Adrenal gland (tissue), 12 donors: ENCODE results near the gene MXRA7. TPM values are rescaled to one million over a fixed set of nuclear protein-coding genes. Genes with fewer than 3 reads are reported as not detected.

Source experiments
- DNase-seq, 7 donors: peaks; one replicate each; pipeline ENCODE4 v3.0.0-alpha.2; 2019 to 2020
- H3K27ac ChIP-seq, 5 donors: fragments of 200-600 bp; sonication (generic) in 4 of 5; 1 replicate in 3 of 5; 2 replicates in 2 of 5; pipeline versions ENCODE4 v1.5.1 to v1.8.0; 2016 to 2020; ENCODE audit warnings: mild to moderate bottlenecking in 1 of 5
- H3K27me3 ChIP-seq: fragments of 200-600 bp; 2 replicates; pipeline ENCODE4 v1.8.0; 2021
- H3K36me3 ChIP-seq, 2 donors: fragments of 200-600 bp; replicated peaks in 1 of 2; 1 replicate in 1 of 2; 2 replicates in 1 of 2; pipeline versions ENCODE4 v1.5.1 to v1.8.0; 2018 to 2022
- H3K4me1 ChIP-seq, 2 donors: fragments of 200-600 bp; replicated peaks in 1 of 2; 1 replicate in 1 of 2; 2 replicates in 1 of 2; pipeline versions ENCODE4 v1.5.1 to v1.8.0; 2018 to 2021
- H3K4me3 ChIP-seq, 4 donors: fragments of 200-600 bp; sonication (generic) in 3 of 4; one replicate each; pipeline ENCODE4 v1.5.1; 2016 to 2018
- H3K9me3 ChIP-seq, 3 donors: fragments of 200-600 bp; sonication (generic) in 1 of 3; replicated peaks in 1 of 3; 1 replicate in 2 of 3; 2 replicates in 1 of 3; pipeline versions ENCODE4 v1.5.1 to v1.8.0; 2016 to 2021
- POLR2A ChIP-seq, 2 donors: fragments of 450-650 bp; IDR thresholded peaks; one replicate each; pipeline ENCODE4 v1.6.1; 2017; ENCODE audit warnings: antibody characterized with exemption in 2 of 2, mild to moderate bottlenecking in 2 of 2, moderate library complexity in 1 of 2
- WGBS, 4 donors: extraction: QIAGEN DNeasy Blood & Tissue Kit in 2 of 4; methylation state at CpG; one replicate each; pipeline versions ENCODE4 v1.1.5 to v1.1.7; 2013 to 2017; 5-methylcytosine and 5-hydroxymethylcytosine counted together
- intact Hi-C, 2 donors: fragments of 100-400 bp; cut with DNase I; formaldehyde crosslinking; loops; one replicate each; pipeline versions ENCODE4 v1.14.1 to v1.15.0; 2022 to 2023
- polyA plus RNA-seq, 3 donors: library from polyadenylated mRNA; stranded (reverse); fragments of 200-250 nt in 2 of 3; fragments of 350-450 nt in 1 of 3; fragmentation: Illumina TruSeq in 1 of 3; extraction: RNeasy Lipid Tissue Mini Kit (QIAGEN cat#74804) in 1 of 3; gene quantifications; one replicate each; pipeline ENCODE4 v1.2.3, GENCODE V29; 2013 to 2014
- total RNA-seq, 9 donors: library from RNA; depleted of rRNA in 4 of 9; stranded (reverse); fragments of >200 nt in 4 of 9; fragments of 120-200 nt in 1 of 9; fragmentation: NEBNext Ultra II Directional in 1 of 9; extraction: Animal tissue kit (Norgen Biotek cat#: 25700) in 1 of 9; gene quantifications; one replicate each; pipeline versions ENCODE4 v1.1.0 to v1.2.4, GENCODE V29; 2013 to 2023
- TF ChIP-seq, protein P1 (sequence below), 6 experiments: fragments of 450-650 bp in 4 of 6; fragments of 200-600 bp in 2 of 6; sonication (generic) in 1 of 6; IDR thresholded peaks; 1 replicate in 5 of 6; 2 replicates in 1 of 6; pipeline versions ENCODE4 v1.5.1 to v1.8.0; 2016 to 2021; ENCODE audit warnings: antibody characterized with exemption in 6 of 6, mild to moderate bottlenecking in 2 of 6, moderate library complexity in 1 of 6
- donor health status: healthy with polysubstance abuse.
- donor health status: Bipolar disorder and iron deficiency.
- donor health status: DM: yes; HTN: yes; CAD: no.
- donor health status: DM: no; HTN: no; CAD: no.
- donor health status: DM: no; HTN: no; CAD: no.
- donor health status: DM: yes; HTN: yes; CAD: no.

The MXRA7 gene
- total and polyA plus RNA-seq, 12 donors: 81.5 to 671 (median 356) TPM

DNA sequence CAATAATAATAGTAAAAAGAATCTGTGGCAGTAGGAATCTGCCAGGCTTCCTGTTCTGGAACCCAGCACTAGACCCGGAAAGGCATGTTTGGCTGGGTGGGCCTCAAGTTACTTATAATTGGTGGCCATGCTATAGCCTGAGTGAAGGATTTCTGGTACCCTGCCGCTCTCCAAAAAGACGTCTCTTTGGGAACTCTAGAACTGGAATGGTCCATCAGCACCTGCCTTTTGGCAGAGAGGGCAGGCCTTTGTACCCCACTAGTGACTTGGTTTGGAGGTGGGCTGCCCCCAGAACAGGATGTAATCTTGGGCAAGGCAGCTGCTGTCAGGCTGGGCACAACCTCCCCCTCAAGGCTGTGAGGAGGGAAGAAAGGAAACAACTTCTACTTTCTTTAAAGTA is 37.9 kb downstream of the MXRA7 start:
- intact Hi-C loops: no loop called here
- Histone ChIP-seq H3K27me3 (no peaks in the 10 kb centered on the region), H3K4me1 (peaks cover 14 to 19% of the 10 kb centered on the region in 2 donors), H3K27ac (no peak overlapping the region), H3K4me3 (no peak overlapping the region), H3K9me3 (no peaks in the 10 kb centered on the region), H3K36me3 (peaks cover 0 to 12% of the 10 kb centered on the region in 2 donors)
- TF ChIP-seq POLR2A (IDR thresholded peaks at IDR 0.05): no peak
- TF ChIP-seq, protein P1, sequence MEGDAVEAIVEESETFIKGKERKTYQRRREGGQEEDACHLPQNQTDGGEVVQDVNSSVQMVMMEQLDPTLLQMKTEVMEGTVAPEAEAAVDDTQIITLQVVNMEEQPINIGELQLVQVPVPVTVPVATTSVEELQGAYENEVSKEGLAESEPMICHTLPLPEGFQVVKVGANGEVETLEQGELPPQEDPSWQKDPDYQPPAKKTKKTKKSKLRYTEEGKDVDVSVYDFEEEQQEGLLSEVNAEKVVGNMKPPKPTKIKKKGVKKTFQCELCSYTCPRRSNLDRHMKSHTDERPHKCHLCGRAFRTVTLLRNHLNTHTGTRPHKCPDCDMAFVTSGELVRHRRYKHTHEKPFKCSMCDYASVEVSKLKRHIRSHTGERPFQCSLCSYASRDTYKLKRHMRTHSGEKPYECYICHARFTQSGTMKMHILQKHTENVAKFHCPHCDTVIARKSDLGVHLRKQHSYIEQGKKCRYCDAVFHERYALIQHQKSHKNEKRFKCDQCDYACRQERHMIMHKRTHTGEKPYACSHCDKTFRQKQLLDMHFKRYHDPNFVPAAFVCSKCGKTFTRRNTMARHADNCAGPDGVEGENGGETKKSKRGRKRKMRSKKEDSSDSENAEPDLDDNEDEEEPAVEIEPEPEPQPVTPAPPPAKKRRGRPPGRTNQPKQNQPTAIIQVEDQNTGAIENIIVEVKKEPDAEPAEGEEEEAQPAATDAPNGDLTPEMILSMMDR (IDR thresholded peaks at IDR 0.05): no peak
- 91 to 97% (median 92%) methylated on average over 3 of the region's 3 CpGs for WGBS, 4 donors
- peak in 1 of 7 donors; percentile 15 for DNase-seq

GRCh38 chr17:76672270-76672851 is 38.4 kb downstream of the MXRA7 start:
- peak overlapping the region in 3 of 4 donors; percentile 29 to 79 (median 45) for H3K4me3 ChIP-seq
- peaks cover 0 to 10% of the 10 kb centered on the region in 2 donors for H3K36me3 ChIP-seq
- no peak for DNase-seq
- H3K27ac ChIP-seq: peak overlapping the region; percentile 62 to 89 (median 84)
- no peaks in the 10 kb centered on the region for H3K27me3 ChIP-seq
- H3K9me3 ChIP-seq: no peaks in the 10 kb centered on the region
- peaks cover 14 to 19% of the 10 kb centered on the region in 2 donors for H3K4me1 ChIP-seq
- 48 to 59% (median 51%) methylated on average over 13 of the region's 13 CpGs for WGBS, 4 donors
- intact Hi-C loops: no loop called here
- TF ChIP-seq POLR2A (IDR thresholded peaks at IDR 0.05): no peak
- TF ChIP-seq, protein P1 (IDR thresholded peaks at IDR 0.05): no peak

GRCh38 chr17:76671912-76672262 is 38.9 kb downstream of the MXRA7 start:
- peaks cover 14 to 18% of the 10 kb centered on the region in 2 donors for H3K4me1 ChIP-seq
- H3K27me3 ChIP-seq: no peaks in the 10 kb centered on the region
- no peak for DNase-seq
- H3K36me3 ChIP-seq: peaks cover 0 to 9% of the 10 kb centered on the region in 2 donors
- peak; percentile 55 to 91 for TF ChIP-seq POLR2A (IDR thresholded peaks at IDR 0.05)
- TF ChIP-seq, protein P1 (IDR thresholded peaks at IDR 0.05): peak in 3 of 6 experiments; percentile 33 to 49 (median 39)
- H3K27ac ChIP-seq: peak overlapping the region; percentile 62 to 89 (median 84)
- 0 to 1% (median 1%) methylated on average over 16 to 19 of the region's 19 CpGs for WGBS, 4 donors
- intact Hi-C loops: no loop called here
- peak overlapping the region in 3 of 4 donors; percentile 29 to 79 (median 45) for H3K4me3 ChIP-seq
- H3K9me3 ChIP-seq: no peaks in the 10 kb centered on the region

- Histone ChIP-seq H3K27me3 (no peaks in the 10 kb centered on the region), H3K36me3 (peaks cover 0 to 9% of the 10 kb centered on the region in 2 donors), H3K9me3 (no peaks in the 10 kb centered on the region), H3K27ac (peak overlapping the region in 4 of 5 donors; percentile 62 to 89 (median 84)), H3K4me3 (peak overlapping the region in 2 of 4 donors; percentile 29 to 79), H3K4me1 (peaks cover 14% of the 10 kb centered on the region in 2 donors)
- peak in 1 of 2 donors; percentile 36 for TF ChIP-seq POLR2A (IDR thresholded peaks at IDR 0.05)
- TF ChIP-seq, protein P1 (IDR thresholded peaks at IDR 0.05): no peak
- 17 to 30% (median 22%) methylated on average over 18 to 32 of the region's 32 CpGs for WGBS, 4 donors
- intact Hi-C loops: no loop called here
- DNase-seq: peak; percentile 99 to 100 (median 100)
Measured at GRCh38 chr17:76671123-76671911, 39.4 kb downstream of the MXRA7 start.
